ELR (cell line): ENCODE measurements around the gene AGPAT1.

ENCODE experiments used
- DNase-seq: peaks from one replicate; pipeline ENCODE4 v3.0.0-alpha.2; 2015; ENCODE audit warnings: low read depth

The AGPAT1 gene

GRCh38 chr6:32168807-32169591, 6.9 kb downstream of the AGPAT1 start:
- peak; percentile 26 for DNase-seq

- DNase-seq, result no peak
Observed at GRCh38 chr6:32168350-32168749, 7.5 kb downstream of the AGPAT1 start.

GRCh38 chr6:32167761-32168262, 8.1 kb downstream of the AGPAT1 start:
- DNase-seq, result no peak

- no peak for DNase-seq
Observed at GRCh38 chr6:32167154-32167760, 8.6 kb downstream of the AGPAT1 start.

GRCh38 chr6:32166411-32167061, 9.3 kb downstream of the AGPAT1 start:
- DNase-seq, result no peak

- DNase-seq, result no peak
Observed at GRCh38 chr6:32164295-32164694, 11.6 kb downstream of the AGPAT1 start, which contains the start of gene EGFL8. Gene EGFL8, plus strand, starts transcription at chr6:32164595. Its CDS starts 1,571 bp downstream, at chr6:32166166.

GRCh38 chr6:32163559-32164258, 12.2 kb downstream of the AGPAT1 start:
- no peak for DNase-seq

GRCh38 chr6:32158052-32158451, 17.8 kb downstream of the AGPAT1 start:
- no peak for DNase-seq

GRCh38 chr6:32156891-32157290, 19.0 kb downstream of the AGPAT1 start:
- DNase-seq, result no peak

GRCh38 chr6:32154514-32155161, 21.2 kb downstream of the AGPAT1 start:
- peak; percentile 80 for DNase-seq

GRCh38 chr6:32153564-32154513, 22.0 kb downstream of the AGPAT1 start, which contains the start of gene PPT2:
Gene PPT2, plus strand, starts transcription at chr6:32154141. Its CDS starts 454 bp downstream, at chr6:32154595.
- peak; percentile 94 for DNase-seq

GRCh38 chr6:32152769-32153563, 22.9 kb downstream of the AGPAT1 start:
- DNase-seq, result peak; percentile 64

GRCh38 chr6:32151863-32152768, 23.8 kb downstream of the AGPAT1 start, which contains the start of gene PRRT1:
Gene PRRT1, minus strand, starts transcription at chr6:32151939. Its CDS starts 112 bp downstream, at chr6:32151827.
- peak; percentile 34 for DNase-seq

GRCh38 chr6:32151181-32151862, 24.6 kb downstream of the AGPAT1 start:
- no peak for DNase-seq

- no peak for DNase-seq
Observed at GRCh38 chr6:32149932-32150870, 25.7 kb downstream of the AGPAT1 start.

GRCh38 chr6:32149092-32149755, 26.7 kb downstream of the AGPAT1 start:
- no peak for DNase-seq
